GM19025 (cell line): ENCODE data around the gene CLEC2A.
"Not testable (repeated sequence)": the region's sequence is repeated elsewhere in the genome, so short reads cannot be mapped to it uniquely, and the experiment has no call there.

Experiments used
- ATAC-seq: cut with Tn5 transposase; IDR thresholded peaks from one replicate; pipeline ENCODE4 v1.9.1; 2021; ENCODE audit warnings: mild to moderate bottlenecking, low read depth, moderate library complexity; ENCODE audit not compliant: unreplicated experiment

The CLEC2A gene, protein sequence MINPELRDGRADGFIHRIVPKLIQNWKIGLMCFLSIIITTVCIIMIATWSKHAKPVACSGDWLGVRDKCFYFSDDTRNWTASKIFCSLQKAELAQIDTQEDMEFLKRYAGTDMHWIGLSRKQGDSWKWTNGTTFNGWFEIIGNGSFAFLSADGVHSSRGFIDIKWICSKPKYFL

DNA sequence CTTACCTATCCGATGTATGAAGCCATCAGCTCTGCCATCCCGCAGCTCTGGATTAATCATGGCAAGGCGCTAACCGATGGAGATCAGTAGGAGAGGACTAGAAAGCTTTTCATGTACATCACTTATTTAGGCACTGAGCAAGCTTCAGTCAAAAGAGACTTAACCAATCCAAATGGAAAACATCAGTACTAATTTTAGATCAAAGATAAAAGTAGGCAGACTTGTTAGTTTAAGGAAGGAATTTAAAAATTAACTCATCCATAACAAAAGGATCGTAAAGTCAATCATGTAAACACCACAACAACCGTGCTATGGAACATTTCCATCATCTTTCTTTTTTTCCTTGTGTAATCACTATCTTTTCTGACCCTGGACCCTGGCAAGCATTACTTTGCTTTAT lies at the start of gene CLEC2A:
Gene CLEC2A (minus strand): TSS at position 101 of the 400 bp plus-strand sequence. CDS start 41 bp downstream, at position 60.
- no peak for ATAC-seq

- no peak for ATAC-seq
These were observed 48.0 kb upstream of the CLEC2A start for GRCh38 chr12:9980126-9980525.

GRCh38 chr12:9977916-9978315 lies 45.7 kb upstream of the CLEC2A start:
- ATAC-seq, result no peak

- ATAC-seq, result not testable (repeated sequence)
These were observed 44.5 kb upstream of the CLEC2A start for GRCh38 chr12:9976626-9977025.

- no peak for ATAC-seq
These were observed 43.4 kb upstream of the CLEC2A start for GRCh38 chr12:9975614-9976013.

GRCh38 chr12:9974731-9975130 lies 42.6 kb upstream of the CLEC2A start:
- not testable (repeated sequence) for ATAC-seq

- ATAC-seq, result no peak
These were observed 41.8 kb upstream of the CLEC2A start for GRCh38 chr12:9973949-9974348.

- no peak for ATAC-seq
These were observed 39.0 kb upstream of the CLEC2A start, which contains the start of gene CLEC12A for GRCh38 chr12:9971181-9971580. Gene CLEC12A (plus strand): TSS chr12:9971409. CDS start chr12:9971597, 188 bp downstream.

DNA sequence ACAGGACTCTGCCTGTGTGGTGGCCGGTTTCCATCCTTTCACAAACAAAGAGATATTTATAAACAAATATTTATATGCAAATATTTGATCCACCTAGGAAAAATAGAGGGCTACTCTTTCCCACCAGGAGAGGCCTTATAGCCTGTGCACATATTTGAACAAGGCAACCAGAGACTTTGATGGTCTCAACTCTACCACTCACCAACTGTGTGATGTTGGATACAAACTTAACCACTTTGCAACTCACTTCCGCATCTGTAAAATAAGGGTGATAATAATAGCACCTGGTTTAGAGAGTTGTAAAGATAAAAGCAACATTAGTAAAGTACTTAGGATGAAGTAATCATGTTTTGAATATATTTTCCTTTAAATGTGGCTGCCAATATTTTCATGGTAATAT lies 37.5 kb upstream of the CLEC2A start:
- ATAC-seq, result no peak

DNA sequence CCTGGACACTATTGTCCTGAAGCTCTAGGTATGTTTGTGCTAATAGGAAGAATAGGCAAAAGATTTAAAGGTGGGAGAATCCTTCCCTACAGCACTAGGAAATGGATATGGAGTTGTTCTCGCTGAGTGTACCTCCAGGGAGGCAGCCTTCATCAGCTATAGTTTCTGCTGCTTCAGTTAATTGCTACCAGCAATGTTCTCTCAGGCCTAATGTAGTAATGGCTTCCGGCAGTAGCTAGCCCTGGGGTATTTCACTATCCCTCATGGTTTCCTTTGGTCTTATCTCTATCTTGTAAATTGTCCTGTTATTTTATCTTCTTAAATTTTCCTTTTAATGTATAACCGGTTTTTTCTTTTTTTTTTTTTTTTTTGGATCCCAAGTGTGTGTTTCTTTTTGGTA lies 29.7 kb upstream of the CLEC2A start:
- ATAC-seq, result no peak

DNA sequence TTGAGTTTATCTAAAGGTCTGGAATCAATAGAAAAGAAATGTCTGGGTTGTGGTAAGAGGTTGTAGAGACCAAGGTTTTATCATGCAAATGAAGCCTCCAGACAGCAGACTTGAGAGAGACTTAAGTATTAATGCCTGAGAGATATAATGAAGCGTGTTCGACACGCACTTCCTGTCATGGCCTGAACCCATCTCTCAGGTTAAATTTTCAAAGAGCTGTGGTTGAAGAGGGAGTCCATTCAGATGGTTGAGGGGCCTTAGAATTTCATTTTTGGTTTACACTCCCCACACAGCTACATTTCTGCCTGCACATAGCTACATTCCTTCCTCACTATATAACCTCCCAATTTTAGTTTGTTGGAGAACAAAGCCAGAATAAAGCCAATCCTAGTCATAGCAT lies 28.9 kb upstream of the CLEC2A start:
- ATAC-seq, result no peak

DNA sequence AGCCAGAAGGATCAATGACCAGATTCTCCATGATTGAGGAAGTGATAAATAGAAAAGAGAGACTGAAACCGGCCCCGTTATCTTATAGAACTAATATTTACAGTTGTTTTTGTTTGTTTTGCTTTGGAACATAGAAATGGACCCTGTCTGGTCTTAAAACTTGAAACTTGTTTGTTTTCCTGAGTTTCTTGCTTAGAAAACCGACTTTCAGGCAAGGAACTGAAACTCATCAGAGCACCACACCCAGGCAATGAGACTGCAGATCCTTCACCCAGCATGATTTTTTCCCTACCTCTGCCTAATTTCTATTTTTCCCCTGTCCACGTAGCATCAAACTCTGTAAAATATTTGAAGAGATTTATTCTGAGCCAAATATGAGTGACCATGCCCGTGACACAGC lies 28.4 kb upstream of the CLEC2A start:
- no peak for ATAC-seq

DNA sequence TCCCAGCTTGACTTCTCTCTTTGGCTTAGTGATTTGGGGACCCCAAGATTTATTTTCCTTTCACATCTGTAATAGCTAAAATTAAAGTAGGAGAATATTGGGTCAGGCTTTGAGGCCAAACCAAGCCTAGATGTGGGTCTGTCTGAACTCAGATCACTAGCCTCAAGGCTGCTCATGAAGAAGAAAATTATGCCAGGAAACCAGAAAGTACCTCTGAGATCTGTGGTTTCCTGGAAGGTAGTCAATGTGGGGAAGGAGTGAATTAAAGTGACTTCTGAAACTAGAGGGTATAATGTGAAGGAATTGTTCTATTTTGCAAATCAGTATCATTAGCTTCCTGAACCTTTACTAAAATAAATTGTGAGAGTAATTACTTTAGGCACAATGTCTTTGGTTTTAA lies 25.7 kb upstream of the CLEC2A start:
- ATAC-seq, result no peak

GRCh38 chr12:9952954-9953729 lies 21.0 kb upstream of the CLEC2A start:
- not testable (repeated sequence) for ATAC-seq

DNA sequence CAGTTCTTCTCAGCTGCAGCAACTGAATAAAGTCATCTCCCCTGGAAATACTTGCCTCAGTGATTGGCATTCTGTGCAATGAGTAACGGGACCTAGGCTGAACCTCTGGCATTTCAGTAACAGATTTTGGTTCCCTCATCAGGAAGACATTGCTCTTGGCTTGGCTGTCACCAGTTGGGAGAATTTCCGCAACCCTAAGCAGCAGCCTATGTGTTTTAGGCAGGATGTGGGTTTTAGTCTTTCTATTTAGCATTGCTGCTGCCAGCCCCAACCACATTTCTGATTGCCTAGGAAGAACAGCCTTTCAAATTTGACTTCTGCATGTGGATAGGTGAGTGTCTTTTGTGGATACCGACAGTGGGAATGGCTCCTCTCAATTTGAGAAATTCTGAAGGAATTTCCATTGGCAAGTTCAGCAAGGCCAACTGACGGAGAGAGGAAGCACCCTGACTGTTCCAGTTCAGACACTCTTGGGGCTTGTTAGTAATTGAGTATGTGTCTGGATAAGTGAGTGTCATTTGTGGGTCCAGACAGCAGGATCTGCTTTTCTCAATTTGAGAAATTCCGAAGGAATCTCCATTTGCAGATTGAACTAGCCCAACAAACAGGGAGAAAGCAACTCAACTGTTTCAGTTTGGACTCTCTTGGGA lies 19.0 kb upstream of the CLEC2A start:
- no peak for ATAC-seq

DNA sequence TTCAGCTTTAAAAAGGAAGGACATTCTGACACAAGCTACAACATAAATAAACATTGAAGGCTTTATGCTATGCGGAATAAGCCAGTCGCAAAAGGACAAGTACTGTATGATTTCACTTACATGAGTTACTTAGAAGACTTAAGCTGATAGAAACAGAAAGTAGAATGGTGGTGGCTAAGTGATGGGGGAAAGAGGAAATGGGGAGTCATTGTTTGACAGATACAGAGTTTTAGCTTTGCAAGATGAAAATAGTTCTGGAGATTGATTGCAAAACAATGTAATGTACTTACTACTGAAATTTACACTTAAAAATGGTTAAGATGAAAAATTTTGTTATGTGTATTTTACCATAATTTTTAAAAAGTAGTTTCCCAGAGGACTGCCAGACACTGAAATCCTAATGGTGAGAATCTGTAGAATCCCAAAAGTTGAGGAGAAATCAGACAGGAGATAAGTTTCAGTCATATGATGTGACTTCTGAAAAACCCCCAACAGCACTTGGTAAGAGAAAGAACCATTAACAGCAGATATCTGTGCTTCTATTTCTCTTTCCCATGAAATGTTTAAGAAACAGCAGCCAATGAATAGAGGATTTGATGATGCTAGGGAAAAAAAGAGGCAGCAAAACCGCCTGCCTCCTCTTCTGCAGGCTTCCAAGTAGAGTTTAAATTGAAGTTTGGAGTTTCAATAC lies 16.6 kb upstream of the CLEC2A start:
- ATAC-seq, result peak; percentile 96

DNA sequence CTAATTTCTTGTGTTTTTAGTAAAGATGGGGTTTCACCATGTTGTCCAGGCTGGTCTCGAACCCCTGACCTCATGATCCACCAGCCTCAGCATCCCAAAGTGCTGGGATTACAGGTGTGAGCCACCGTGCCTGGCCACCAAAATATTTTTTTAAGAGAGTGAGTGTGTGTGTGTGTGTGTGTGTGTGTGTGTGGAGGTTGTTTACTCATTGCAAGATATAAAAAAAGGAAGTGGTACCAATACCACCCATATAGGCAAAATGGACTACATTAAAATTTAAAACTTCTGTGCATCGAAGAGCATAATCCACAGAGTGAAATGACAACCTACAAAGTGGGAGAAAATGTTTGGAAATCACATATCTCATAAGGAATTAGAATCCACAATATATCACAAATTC lies 15.5 kb upstream of the CLEC2A start:
- ATAC-seq, result no peak

DNA sequence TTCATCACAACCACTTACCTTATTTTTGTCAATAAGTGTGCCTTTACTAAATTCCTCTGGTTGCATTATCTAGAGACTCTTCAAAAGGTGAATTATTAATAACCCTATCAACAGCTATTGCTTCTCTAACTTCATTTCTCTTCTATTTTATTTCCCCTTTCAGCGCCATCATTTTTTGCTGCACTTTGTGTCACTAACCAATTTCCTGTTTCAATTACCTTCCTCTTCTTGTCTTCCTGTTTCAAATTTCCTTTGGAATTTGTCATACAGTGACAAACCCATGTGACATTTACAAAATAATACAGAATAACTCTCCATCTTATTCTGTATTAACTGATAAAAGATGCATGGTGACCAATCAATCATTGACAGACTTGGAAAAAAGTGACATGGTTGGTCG lies 12.2 kb upstream of the CLEC2A start:
- ATAC-seq, result no peak

DNA sequence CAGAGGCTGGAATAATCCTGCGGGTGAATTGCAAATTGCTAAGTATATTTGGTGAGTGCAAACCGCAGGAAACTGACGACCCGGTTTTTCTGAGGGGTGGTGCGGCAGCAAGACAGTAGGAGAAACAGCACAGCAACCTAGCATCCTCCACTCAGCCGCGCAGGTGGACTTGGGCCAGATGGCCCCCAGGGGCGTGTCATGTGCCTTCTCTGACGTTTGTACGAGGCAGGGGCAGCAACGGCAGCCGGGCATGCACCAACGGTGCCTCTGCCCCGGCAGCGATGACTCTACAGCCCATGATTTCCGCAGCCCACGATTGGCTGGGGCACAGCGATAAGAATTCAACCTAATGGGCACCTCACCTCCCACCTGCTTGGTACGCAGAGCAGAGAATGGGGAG lies 11.1 kb upstream of the CLEC2A start:
- no peak for ATAC-seq

DNA sequence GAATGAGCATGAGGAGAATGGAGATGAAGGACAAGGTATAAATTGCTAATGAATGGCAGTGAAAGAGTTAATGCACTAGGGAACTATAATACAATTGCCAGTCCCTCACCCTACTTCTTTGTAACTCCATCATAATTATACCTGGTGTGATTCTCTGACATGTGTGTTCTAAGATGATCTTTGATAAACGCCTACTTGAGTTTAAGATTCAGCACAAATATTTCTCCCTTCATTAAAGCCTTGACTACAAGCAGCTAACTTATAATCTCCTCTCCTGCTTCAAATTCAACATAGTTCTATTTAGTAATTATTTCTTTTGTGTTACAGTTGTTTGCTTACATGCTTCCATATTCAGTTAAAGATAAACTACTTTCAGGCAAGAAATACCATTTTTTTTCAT lies 9.7 kb upstream of the CLEC2A start:
- no peak for ATAC-seq

DNA sequence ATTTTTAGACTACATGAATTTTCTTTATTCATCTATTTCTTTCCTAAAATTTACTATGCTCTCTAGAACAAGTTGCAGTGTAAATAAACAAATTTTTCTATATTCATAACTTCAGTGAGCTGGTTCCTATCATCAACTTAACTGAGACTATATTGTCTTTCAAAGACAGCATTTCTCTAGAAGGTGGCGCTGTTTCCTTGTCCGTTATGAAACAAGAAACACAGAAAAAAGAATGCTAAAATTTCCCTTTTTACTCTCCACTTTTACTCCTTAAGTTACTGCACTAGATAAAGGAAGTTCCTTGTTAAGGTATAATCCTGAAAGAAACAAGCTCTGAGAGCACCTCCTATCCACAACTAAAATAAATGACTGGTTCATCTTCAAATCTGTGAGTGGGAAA lies 8.2 kb upstream of the CLEC2A start:
- ATAC-seq, result no peak
